Measurements from ENCODE around the gene ZNF655.

DNA sequence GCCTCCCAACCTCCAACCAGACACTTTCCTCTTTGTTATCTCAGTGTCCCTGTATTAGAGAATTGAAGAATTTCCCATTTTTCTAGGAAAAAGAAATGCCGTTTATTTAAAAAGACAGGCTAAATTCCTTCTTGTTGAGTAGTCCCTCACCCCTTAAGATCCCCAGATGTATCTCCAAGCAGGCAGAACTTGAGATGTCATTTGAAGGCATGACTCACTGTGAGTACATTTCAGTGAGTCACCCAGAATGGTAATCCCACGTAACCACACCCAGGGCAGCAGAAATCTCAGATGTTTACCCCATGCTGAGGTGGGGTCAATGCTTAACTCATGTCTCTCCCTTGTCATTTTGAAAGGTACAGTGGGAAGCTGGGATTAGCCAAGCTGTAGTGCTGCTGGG is 4.4 kb downstream of the ZNF655 start:
- TF ChIP-seq, protein P1, sequence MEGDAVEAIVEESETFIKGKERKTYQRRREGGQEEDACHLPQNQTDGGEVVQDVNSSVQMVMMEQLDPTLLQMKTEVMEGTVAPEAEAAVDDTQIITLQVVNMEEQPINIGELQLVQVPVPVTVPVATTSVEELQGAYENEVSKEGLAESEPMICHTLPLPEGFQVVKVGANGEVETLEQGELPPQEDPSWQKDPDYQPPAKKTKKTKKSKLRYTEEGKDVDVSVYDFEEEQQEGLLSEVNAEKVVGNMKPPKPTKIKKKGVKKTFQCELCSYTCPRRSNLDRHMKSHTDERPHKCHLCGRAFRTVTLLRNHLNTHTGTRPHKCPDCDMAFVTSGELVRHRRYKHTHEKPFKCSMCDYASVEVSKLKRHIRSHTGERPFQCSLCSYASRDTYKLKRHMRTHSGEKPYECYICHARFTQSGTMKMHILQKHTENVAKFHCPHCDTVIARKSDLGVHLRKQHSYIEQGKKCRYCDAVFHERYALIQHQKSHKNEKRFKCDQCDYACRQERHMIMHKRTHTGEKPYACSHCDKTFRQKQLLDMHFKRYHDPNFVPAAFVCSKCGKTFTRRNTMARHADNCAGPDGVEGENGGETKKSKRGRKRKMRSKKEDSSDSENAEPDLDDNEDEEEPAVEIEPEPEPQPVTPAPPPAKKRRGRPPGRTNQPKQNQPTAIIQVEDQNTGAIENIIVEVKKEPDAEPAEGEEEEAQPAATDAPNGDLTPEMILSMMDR (IDR thresholded peaks at IDR 0.05), result no peak
- no peak for TF ChIP-seq POLR2A (IDR thresholded peaks at IDR 0.05)

All from heart left ventricle (tissue), 13 donors.